HepG2 (cell line): Measurements from ENCODE around the gene CD7. TPM values are rescaled to one million over a fixed set of nuclear protein-coding genes. Genes with fewer than 3 reads are reported as not detected.
A peak's percentile ranks its signal among the peaks of the same experiment; 100 is the strongest.

Experiments used
- ATF1 ChIP-seq: IDR thresholded peaks from 2 replicates; pipeline ENCODE4 v1.6.1; 2016; ENCODE audit warnings: mild to moderate bottlenecking, control low read depth
- ERF ChIP-seq: IDR thresholded peaks from 2 replicates; pipeline ENCODE4 v1.6.1; 2018; ENCODE audit warnings: missing biosample characterization, missing genetic modification reagents
- ESRRA ChIP-seq: sonication (generic); formaldehyde crosslinking; IDR thresholded peaks from 2 replicates; pipeline ENCODE4 v1.5.1; 2020; ENCODE audit warnings: mild to moderate bottlenecking, low read depth, missing genetic modification reagents
- FOXP1 ChIP-seq, 2 experiments: fragments of 450-650 bp in 1 of 2; IDR thresholded peaks; 2 replicates each; pipeline ENCODE4 v1.6.1; 2017 to 2018; ENCODE audit warnings: antibody characterized with exemption in 1 of 2
- HOXA5 ChIP-seq: sonication (generic); formaldehyde crosslinking; IDR thresholded peaks from 2 replicates; pipeline ENCODE4 v1.4.0; 2020; ENCODE audit warnings: missing genetic modification reagents
- HOXA9 ChIP-seq: sonication (generic); formaldehyde crosslinking; IDR thresholded peaks from 2 replicates; pipeline ENCODE4 v1.8.1; 2022; ENCODE audit warnings: missing genetic modification reagents, mild to moderate bottlenecking, moderate library complexity, borderline replicate concordance
- MED8 ChIP-seq: sonication (generic); formaldehyde crosslinking; IDR thresholded peaks from 2 replicates; pipeline ENCODE4 v1.8.1; 2023; ENCODE audit warnings: mild to moderate bottlenecking, missing genetic modification reagents; ENCODE audit not compliant: insufficient replicate concordance
- SATB2 ChIP-seq: sonication (generic); formaldehyde crosslinking; IDR thresholded peaks from 2 replicates; pipeline ENCODE4 v1.5.0; 2020; ENCODE audit warnings: missing genetic modification reagents
- TAF1 ChIP-seq: sonication (generic); formaldehyde crosslinking; IDR thresholded peaks from 2 replicates; pipeline ENCODE4 v1.4.0; 2020; ENCODE audit warnings: missing genetic modification reagents
- TEAD2 ChIP-seq: sonication (generic); formaldehyde crosslinking; IDR thresholded peaks from 2 replicates; pipeline ENCODE4 v1.9.0; 2021; ENCODE audit warnings: missing genetic modification reagents
- TOPORS ChIP-seq: sonication (generic); formaldehyde crosslinking; IDR thresholded peaks from 2 replicates; pipeline ENCODE4 v1.8.0; 2023; ENCODE audit warnings: mild to moderate bottlenecking, missing genetic modification reagents
- ZC3H13 ChIP-seq: sonication (generic); formaldehyde crosslinking; IDR thresholded peaks from 2 replicates; pipeline ENCODE4 v1.8.1; 2023; ENCODE audit warnings: mild to moderate bottlenecking, missing genetic modification reagents, moderate library complexity
- ZC3H4 ChIP-seq: sonication (generic); formaldehyde crosslinking; IDR thresholded peaks from 2 replicates; pipeline ENCODE4 v1.4.0; 2020; ENCODE audit warnings: missing genetic modification reagents, borderline replicate concordance
- ZFP37 ChIP-seq: sonication (generic); formaldehyde crosslinking; IDR thresholded peaks from 2 replicates; pipeline ENCODE4 v1.4.0; 2020; ENCODE audit warnings: missing genetic modification reagents, borderline replicate concordance
- ZNF205 ChIP-seq: IDR thresholded peaks from 2 replicates; pipeline ENCODE4 v1.6.1; 2018; ENCODE audit warnings: missing biosample characterization, missing genetic modification reagents
- ZNF282 ChIP-seq: fragments of 450-650 bp; IDR thresholded peaks from 2 replicates; pipeline ENCODE4 v1.6.1; 2018; ENCODE audit not compliant: partially characterized antibody
- ZNF556 ChIP-seq: sonication (generic); formaldehyde crosslinking; IDR thresholded peaks from 2 replicates; pipeline ENCODE4 v1.4.0; 2020; ENCODE audit warnings: mild to moderate bottlenecking, missing genetic modification reagents, borderline replicate concordance
- ZNF572 ChIP-seq: sonication (generic); formaldehyde crosslinking; IDR thresholded peaks from 2 replicates; pipeline ENCODE4 v1.5.1; 2020; ENCODE audit warnings: mild to moderate bottlenecking, missing genetic modification reagents
- ZNF644 ChIP-seq: IDR thresholded peaks from 2 replicates; pipeline ENCODE4 v1.6.1; 2016; ENCODE audit warnings: low read depth
- ZNF776 ChIP-seq: sonication (generic); formaldehyde crosslinking; IDR thresholded peaks from 2 replicates; pipeline ENCODE4 v1.4.0; 2020; ENCODE audit warnings: mild to moderate bottlenecking, missing genetic modification reagents
- ZSCAN5A ChIP-seq: sonication (generic); formaldehyde crosslinking; IDR thresholded peaks from 2 replicates; pipeline ENCODE4 v1.8.0; 2022; ENCODE audit warnings: mild to moderate bottlenecking, missing genetic modification reagents, borderline replicate concordance
- polyA plus RNA-seq, 8 experiments: library from polyadenylated mRNA; depleted of rRNA in 3 of 8; stranded (reverse) in 7 of 8; unstranded in 1 of 8; fragments of >200 nt; fragmentation: Illumina TruSeq in 4 of 8; extraction: Trizol in 4 of 8; gene quantifications; 2 replicates each; pipeline versions ENCODE4 v1.2.1 to v1.2.3, GENCODE V29; 2011 to 2016; ENCODE audit warnings: low read depth in 4 of 8, missing spikeins in 1 of 8, mixed read lengths in 1 of 8; ENCODE audit not compliant: insufficient read depth in 1 of 8
- total RNA-seq, 5 experiments: library from RNA; depleted of rRNA; stranded (reverse); fragments of >200 nt; fragmentation: Illumina TruSeq; extraction: Trizol; gene quantifications; 2 replicates each; pipeline ENCODE4 v1.2.3, GENCODE V29; 2016; ENCODE audit warnings: low read depth in 1 of 5
- TF ChIP-seq, protein P1 (sequence below), 2 experiments: sonication (generic) in 1 of 2; formaldehyde crosslinking in 1 of 2; IDR thresholded peaks; 2 replicates each; pipeline versions ENCODE4 v1.4.0 to v1.6.1; 2016 to 2020; ENCODE audit warnings: borderline replicate concordance in 1 of 2, low read depth in 1 of 2, mild to moderate bottlenecking in 1 of 2, missing genetic modification reagents in 1 of 2
- TF ChIP-seq, protein P2 (sequence below): sonication (generic); formaldehyde crosslinking; IDR thresholded peaks from 2 replicates; pipeline ENCODE4 v1.8.1; 2022; ENCODE audit warnings: mild to moderate bottlenecking, missing genetic modification reagents

CD7 gene
- total and polyA plus RNA-seq, 2 of the 13 experiments (the other 11 are each of a cell fraction or from before 2014, with no cell fraction given): 67.6 to 76.4 TPM

DNA sequence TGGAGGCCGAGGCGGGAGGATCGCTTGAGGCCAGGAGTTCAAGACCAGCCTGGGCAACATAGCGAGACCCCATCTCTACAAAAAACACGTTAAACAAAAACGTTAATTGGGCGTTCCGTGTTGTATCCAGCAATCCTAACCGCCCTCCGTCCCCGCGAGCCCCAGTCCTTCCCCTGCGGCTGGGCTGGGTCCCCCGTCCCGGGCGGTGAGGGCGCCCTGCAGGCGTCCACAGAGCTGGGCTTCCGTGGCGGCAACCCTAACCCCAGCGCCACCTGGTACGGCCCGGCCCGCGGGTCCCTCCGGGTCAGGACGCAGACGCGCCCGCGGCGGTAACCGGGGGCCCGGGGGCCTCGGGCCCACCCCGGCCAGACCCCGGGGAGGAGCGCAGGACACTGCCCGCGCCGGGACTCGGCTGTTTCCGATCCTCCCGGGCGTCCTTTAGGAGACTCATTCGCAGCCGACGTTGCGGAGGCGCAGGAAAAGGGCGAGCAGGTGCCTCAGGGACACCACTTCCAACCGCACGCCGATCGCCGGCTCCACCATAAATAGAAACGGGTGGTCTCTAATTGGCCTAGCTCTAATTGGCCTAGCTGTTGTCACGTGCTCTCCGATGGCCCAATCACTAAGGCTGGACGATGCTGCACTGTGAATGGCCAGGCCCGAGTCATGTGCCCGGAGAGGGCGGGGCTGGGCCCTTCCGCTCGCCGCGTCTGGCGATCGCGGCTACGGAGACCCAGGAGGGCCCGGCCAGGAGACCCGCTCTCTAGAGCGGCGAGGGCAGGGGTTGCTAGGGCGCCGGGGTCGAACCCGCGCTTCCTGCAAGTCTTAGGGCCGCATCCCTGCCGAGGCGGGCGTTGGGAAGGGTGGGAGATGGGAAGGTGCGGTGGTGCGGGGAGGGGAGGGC lies 24.9 kb downstream of the CD7 start (continued):
- TF ChIP-seq ZFP37 (peak; percentile 17; the same call in 1 of the 2 replicates), ZNF776 (0 out of 2 replicates have a peak, but pooled peaks have one; percentile 14), HOXA9 (CRISPR knock-in tag) (peak; percentile 71; the same call in 1 of the 2 replicates), FOXP1 (IDR thresholded peaks at IDR 0.05) (no peak), FOXP1 (CRISPR knock-in tag; IDR thresholded peaks at IDR 0.05) (no peak), TEAD2 (CRISPR knock-in tag) (no peak), MED8 (CRISPR knock-in tag) (no peak), ZNF282 (no peak), ATF1 (no peak), SATB2 (CRISPR knock-in tag) (peak; percentile 73; the same call in 1 of the 2 replicates), TOPORS (CRISPR knock-in tag) (peak; percentile 81; the same call in 1 of the 2 replicates), ZNF205 (peak; percentile 53; the same call in 1 of the 2 replicates), ZC3H4 (CRISPR knock-in tag) (no peak), ESRRA (CRISPR knock-in tag) (peak; percentile 47), HOXA5 (CRISPR knock-in tag) (peak; percentile 94), ZNF572 (no peak), ZNF644 (CRISPR knock-in tag) (no peak), ZNF556 (peak; percentile 72), ERF (CRISPR knock-in tag) (peak; percentile 64; the same call in 1 of the 2 replicates), ZC3H13 (CRISPR knock-in tag) (peak; percentile 90), ZSCAN5A (CRISPR knock-in tag) (0 out of 2 replicates have a peak, but pooled peaks have one; percentile 55), TAF1 (CRISPR knock-in tag) (peak; percentile 96)
- TF ChIP-seq, protein P1, sequence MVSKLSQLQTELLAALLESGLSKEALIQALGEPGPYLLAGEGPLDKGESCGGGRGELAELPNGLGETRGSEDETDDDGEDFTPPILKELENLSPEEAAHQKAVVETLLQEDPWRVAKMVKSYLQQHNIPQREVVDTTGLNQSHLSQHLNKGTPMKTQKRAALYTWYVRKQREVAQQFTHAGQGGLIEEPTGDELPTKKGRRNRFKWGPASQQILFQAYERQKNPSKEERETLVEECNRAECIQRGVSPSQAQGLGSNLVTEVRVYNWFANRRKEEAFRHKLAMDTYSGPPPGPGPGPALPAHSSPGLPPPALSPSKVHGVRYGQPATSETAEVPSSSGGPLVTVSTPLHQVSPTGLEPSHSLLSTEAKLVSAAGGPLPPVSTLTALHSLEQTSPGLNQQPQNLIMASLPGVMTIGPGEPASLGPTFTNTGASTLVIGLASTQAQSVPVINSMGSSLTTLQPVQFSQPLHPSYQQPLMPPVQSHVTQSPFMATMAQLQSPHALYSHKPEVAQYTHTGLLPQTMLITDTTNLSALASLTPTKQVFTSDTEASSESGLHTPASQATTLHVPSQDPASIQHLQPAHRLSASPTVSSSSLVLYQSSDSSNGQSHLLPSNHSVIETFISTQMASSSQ (IDR thresholded peaks at IDR 0.05; ENCODE audit: low read depth): no peak
- TF ChIP-seq, protein P1 (CRISPR knock-in tag; IDR thresholded peaks at IDR 0.05; ENCODE audit: borderline replicate concordance): peak; percentile 68; the same call in 1 of the 2 replicates
- TF ChIP-seq, protein P2, sequence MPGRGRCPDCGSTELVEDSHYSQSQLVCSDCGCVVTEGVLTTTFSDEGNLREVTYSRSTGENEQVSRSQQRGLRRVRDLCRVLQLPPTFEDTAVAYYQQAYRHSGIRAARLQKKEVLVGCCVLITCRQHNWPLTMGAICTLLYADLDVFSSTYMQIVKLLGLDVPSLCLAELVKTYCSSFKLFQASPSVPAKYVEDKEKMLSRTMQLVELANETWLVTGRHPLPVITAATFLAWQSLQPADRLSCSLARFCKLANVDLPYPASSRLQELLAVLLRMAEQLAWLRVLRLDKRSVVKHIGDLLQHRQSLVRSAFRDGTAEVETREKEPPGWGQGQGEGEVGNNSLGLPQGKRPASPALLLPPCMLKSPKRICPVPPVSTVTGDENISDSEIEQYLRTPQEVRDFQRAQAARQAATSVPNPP (CRISPR knock-in tag): peak; percentile 83
